Measurements from ENCODE around the gene ARVCF. TPM values are rescaled to one million over a fixed set of nuclear protein-coding genes. Genes with fewer than 3 reads are reported as not detected.
A peak's percentile ranks its signal among the peaks of the same experiment; 100 is the strongest.

The ARVCF gene
- total and polyA plus RNA-seq, 5 donors from 2014 or later = 0.39 to 2.7 (median 0.47) TPM; not detected in 1

- Histone ChIP-seq H3K27ac (ENCODE audit: insufficient read depth, low read length, poor library complexity, severe bottlenecking) (no peak overlapping the region), H3K4me3 (ENCODE audit: low read depth, low read length) (no peak overlapping the region), H3K27me3 (ENCODE audit: control insufficient read depth, insufficient read depth, low read length) (no peaks in the 10 kb centered on the region), H3K9me3 (ENCODE audit: control insufficient read depth in 2 of 2, low read length in 2 of 2) (peaks cover 0 to 4% of the 10 kb centered on the region in 2 experiments), H3K4me1 (ENCODE audit: control insufficient read depth, insufficient read depth, low read length, poor library complexity, severe bottlenecking) (no peaks in the 10 kb centered on the region), H3K36me3 (ENCODE audit: control insufficient read depth, insufficient read depth, low read length) (no peaks in the 10 kb centered on the region)
- Mint-ChIP-seq H3K4me3 (no peak overlapping the region), H3K4me1 (no peaks in the 10 kb centered on the region), H3K27ac (no peak overlapping the region), H3K27me3 (no peaks in the 10 kb centered on the region), H3K36me3 (no peaks in the 10 kb centered on the region), H3K9me3 (peaks cover 0 to 5% (median 0%) of the 10 kb centered on the region in 7 donors)
- DNase-seq (no peak), ATAC-seq (ENCODE audit: low read depth in 2 of 2) (no peak)
Measured at GRCh38 chr22:20009018-20009491, 7.6 kb downstream of the ARVCF start.

GRCh38 chr22:20008221-20008995 is 8.2 kb downstream of the ARVCF start:
- Mint-ChIP-seq H3K27me3 (peaks cover 3% of the 10 kb centered on the region), H3K9me3 (peaks cover 0 to 10% (median 4%) of the 10 kb centered on the region in 7 donors), H3K4me3 (peak overlapping the region in 1 of 4 donors; percentile 50), H3K4me1 (no peaks in the 10 kb centered on the region), H3K36me3 (peaks cover 2% of the 10 kb centered on the region), H3K27ac (no peak overlapping the region)
- no peak for ATAC-seq (ENCODE audit: low read depth in 2 of 2)
- Histone ChIP-seq H3K4me1 (ENCODE audit: control insufficient read depth, insufficient read depth, low read length, poor library complexity, severe bottlenecking) (no peaks in the 10 kb centered on the region), H3K4me3 (ENCODE audit: low read depth, low read length) (no peak overlapping the region), H3K27ac (ENCODE audit: insufficient read depth, low read length, poor library complexity, severe bottlenecking) (no peak overlapping the region), H3K27me3 (ENCODE audit: control insufficient read depth, insufficient read depth, low read length) (peaks cover 2% of the 10 kb centered on the region), H3K36me3 (ENCODE audit: control insufficient read depth, insufficient read depth, low read length) (no peaks in the 10 kb centered on the region), H3K9me3 (ENCODE audit: control insufficient read depth in 2 of 2, low read length in 2 of 2) (peaks cover 3 to 10% of the 10 kb centered on the region in 2 experiments)
- DNase-seq = no peak

GRCh38 chr22:20004464-20004863 is 12.2 kb downstream of the ARVCF start:
- ATAC-seq (ENCODE audit: low read depth in 2 of 2) = no peak
- peaks cover 14% of the 10 kb centered on the region for H3K27me3 Mint-ChIP-seq
- no peaks in the 10 kb centered on the region for H3K36me3 ChIP-seq (ENCODE audit: control insufficient read depth, insufficient read depth, low read length)
- no peak overlapping the region for H3K27ac Mint-ChIP-seq
- H3K4me1 Mint-ChIP-seq = no peaks in the 10 kb centered on the region
- no peak overlapping the region for H3K4me3 Mint-ChIP-seq
- no peak overlapping the region for H3K27ac ChIP-seq (ENCODE audit: insufficient read depth, low read length, poor library complexity, severe bottlenecking)
- peaks cover 2 to 18% (median 6%) of the 10 kb centered on the region in 7 donors for H3K9me3 Mint-ChIP-seq
- no peak for DNase-seq
- H3K4me1 ChIP-seq (ENCODE audit: control insufficient read depth, insufficient read depth, low read length, poor library complexity, severe bottlenecking) = no peaks in the 10 kb centered on the region
- H3K4me3 ChIP-seq (ENCODE audit: low read depth, low read length) = no peak overlapping the region
- peaks cover 14 to 16% of the 10 kb centered on the region in 2 experiments for H3K9me3 ChIP-seq (ENCODE audit: control insufficient read depth in 2 of 2, low read length in 2 of 2)
- peaks cover 4% of the 10 kb centered on the region for H3K36me3 Mint-ChIP-seq
- H3K27me3 ChIP-seq (ENCODE audit: control insufficient read depth, insufficient read depth, low read length) = peaks cover 3% of the 10 kb centered on the region

GRCh38 chr22:20003304-20003703 is 13.3 kb downstream of the ARVCF start:
- Mint-ChIP-seq H3K27ac (no peak overlapping the region), H3K27me3 (peaks cover 14% of the 10 kb centered on the region), H3K9me3 (peaks cover 2 to 18% (median 6%) of the 10 kb centered on the region in 7 donors), H3K36me3 (peaks cover 4% of the 10 kb centered on the region), H3K4me1 (no peaks in the 10 kb centered on the region), H3K4me3 (no peak overlapping the region)
- H3K27me3 ChIP-seq (ENCODE audit: control insufficient read depth, insufficient read depth, low read length) = peaks cover 3% of the 10 kb centered on the region
- no peaks in the 10 kb centered on the region for H3K4me1 ChIP-seq (ENCODE audit: control insufficient read depth, insufficient read depth, low read length, poor library complexity, severe bottlenecking)
- no peak for DNase-seq
- H3K27ac ChIP-seq (ENCODE audit: insufficient read depth, low read length, poor library complexity, severe bottlenecking) = no peak overlapping the region
- no peak for ATAC-seq (ENCODE audit: low read depth in 2 of 2)
- peaks cover 14 to 16% of the 10 kb centered on the region in 2 experiments for H3K9me3 ChIP-seq (ENCODE audit: control insufficient read depth in 2 of 2, low read length in 2 of 2)
- no peaks in the 10 kb centered on the region for H3K36me3 ChIP-seq (ENCODE audit: control insufficient read depth, insufficient read depth, low read length)
- H3K4me3 ChIP-seq (ENCODE audit: low read depth, low read length) = no peak overlapping the region

- H3K27ac ChIP-seq (ENCODE audit: insufficient read depth, low read length, poor library complexity, severe bottlenecking) = no peak overlapping the region
- ATAC-seq (ENCODE audit: low read depth in 2 of 2) = no peak
- Mint-ChIP-seq H3K4me1 (no peaks in the 10 kb centered on the region), H3K27me3 (peaks cover 14% of the 10 kb centered on the region), H3K36me3 (peaks cover 4% of the 10 kb centered on the region), H3K27ac (no peak overlapping the region), H3K9me3 (peaks cover 2 to 18% (median 6%) of the 10 kb centered on the region in 7 donors), H3K4me3 (no peak overlapping the region)
- H3K4me1 ChIP-seq (ENCODE audit: control insufficient read depth, insufficient read depth, low read length, poor library complexity, severe bottlenecking) = no peaks in the 10 kb centered on the region
- no peak overlapping the region for H3K4me3 ChIP-seq (ENCODE audit: low read depth, low read length)
- H3K36me3 ChIP-seq (ENCODE audit: control insufficient read depth, insufficient read depth, low read length) = no peaks in the 10 kb centered on the region
- DNase-seq = no peak
- peaks cover 14 to 16% of the 10 kb centered on the region in 2 experiments for H3K9me3 ChIP-seq (ENCODE audit: control insufficient read depth in 2 of 2, low read length in 2 of 2)
- peaks cover 3% of the 10 kb centered on the region for H3K27me3 ChIP-seq (ENCODE audit: control insufficient read depth, insufficient read depth, low read length)
Measured at GRCh38 chr22:20002636-20003035, 14.0 kb downstream of the ARVCF start.

- Histone ChIP-seq H3K4me3 (ENCODE audit: low read depth, low read length) (no peak overlapping the region), H3K36me3 (ENCODE audit: control insufficient read depth, insufficient read depth, low read length) (no peaks in the 10 kb centered on the region), H3K9me3 (ENCODE audit: control insufficient read depth in 2 of 2, low read length in 2 of 2) (peaks cover 14 to 16% of the 10 kb centered on the region in 2 experiments), H3K27ac (ENCODE audit: insufficient read depth, low read length, poor library complexity, severe bottlenecking) (no peak overlapping the region), H3K27me3 (ENCODE audit: control insufficient read depth, insufficient read depth, low read length) (peaks cover 3% of the 10 kb centered on the region), H3K4me1 (ENCODE audit: control insufficient read depth, insufficient read depth, low read length, poor library complexity, severe bottlenecking) (no peaks in the 10 kb centered on the region)
- H3K9me3 Mint-ChIP-seq = peaks cover 2 to 18% (median 6%) of the 10 kb centered on the region in 7 donors
- H3K4me1 Mint-ChIP-seq = no peaks in the 10 kb centered on the region
- H3K4me3 Mint-ChIP-seq = no peak overlapping the region
- no peak for ATAC-seq (ENCODE audit: low read depth in 2 of 2)
- DNase-seq = no peak
- H3K27ac Mint-ChIP-seq = no peak overlapping the region
- peaks cover 14% of the 10 kb centered on the region for H3K27me3 Mint-ChIP-seq
- peaks cover 4% of the 10 kb centered on the region for H3K36me3 Mint-ChIP-seq
Measured at GRCh38 chr22:20002128-20002527, 14.5 kb downstream of the ARVCF start.

- Mint-ChIP-seq H3K9me3 (peaks cover 2 to 18% (median 6%) of the 10 kb centered on the region in 7 donors), H3K4me1 (no peaks in the 10 kb centered on the region), H3K27me3 (peaks cover 14% of the 10 kb centered on the region), H3K4me3 (no peak overlapping the region), H3K27ac (no peak overlapping the region), H3K36me3 (peaks cover 4% of the 10 kb centered on the region)
- Histone ChIP-seq H3K27ac (ENCODE audit: insufficient read depth, low read length, poor library complexity, severe bottlenecking) (no peak overlapping the region), H3K27me3 (ENCODE audit: control insufficient read depth, insufficient read depth, low read length) (peaks cover 3% of the 10 kb centered on the region), H3K36me3 (ENCODE audit: control insufficient read depth, insufficient read depth, low read length) (no peaks in the 10 kb centered on the region), H3K9me3 (ENCODE audit: control insufficient read depth in 2 of 2, low read length in 2 of 2) (peaks cover 14 to 16% of the 10 kb centered on the region in 2 experiments), H3K4me1 (ENCODE audit: control insufficient read depth, insufficient read depth, low read length, poor library complexity, severe bottlenecking) (no peaks in the 10 kb centered on the region), H3K4me3 (ENCODE audit: low read depth, low read length) (no peak overlapping the region)
- DNase-seq (no peak), ATAC-seq (ENCODE audit: low read depth in 2 of 2) (no peak)
Measured at GRCh38 chr22:20001082-20001638, 15.5 kb downstream of the ARVCF start.
